Aorta (tissue), 5 donors: ENCODE results near the gene TBC1D22A. TPM values are rescaled to one million over a fixed set of nuclear protein-coding genes. Genes with fewer than 3 reads are reported as not detected.

Source experiments
- ATAC-seq: fragments of 200-7000 bp; cut with Tn5 transposase; one replicate; pipeline ENCODE4 v1.9.1; 2022; ENCODE audit warnings: moderate library complexity; ENCODE audit not compliant: low FRiP score
- DNase-seq, 2 donors: peaks; one replicate each; pipeline ENCODE4 v3.0.0-alpha.2; 2020
- H3K27ac ChIP-seq, 2 donors: one replicate each; pipeline ENCODE4 v1.5.1; 2013; ENCODE audit warnings: low read length in 2 of 2, mild to moderate bottlenecking in 2 of 2, moderate library complexity in 2 of 2, control low read depth in 1 of 2, inconsistent platforms in 1 of 2, low read depth in 1 of 2
- H3K27me3 ChIP-seq, 2 donors: one replicate each; pipeline ENCODE4 v1.6.1; 2013; ENCODE audit warnings: control low read depth in 1 of 2, low read length in 1 of 2, mild to moderate bottlenecking in 1 of 2, moderate library complexity in 1 of 2; ENCODE audit not compliant: insufficient read depth in 2 of 2, control insufficient read depth in 1 of 2
- H3K36me3 ChIP-seq, 2 donors: one replicate each; pipeline ENCODE4 v1.6.1; 2013; ENCODE audit warnings: control low read depth in 1 of 2, low read length in 1 of 2, mild to moderate bottlenecking in 1 of 2; ENCODE audit not compliant: insufficient read depth in 2 of 2, control insufficient read depth in 1 of 2
- H3K4me1 ChIP-seq, 2 donors: one replicate each; pipeline ENCODE4 v1.6.1; 2013; ENCODE audit warnings: low read length in 2 of 2, control low read depth in 1 of 2, mild to moderate bottlenecking in 1 of 2, moderate library complexity in 1 of 2; ENCODE audit not compliant: insufficient read depth in 2 of 2, control insufficient read depth in 1 of 2
- H3K4me3 ChIP-seq, 2 donors: one replicate each; pipeline ENCODE4 v1.5.1; 2013; ENCODE audit warnings: low read length in 2 of 2, control low read depth in 1 of 2, mild to moderate bottlenecking in 1 of 2
- H3K9me3 ChIP-seq: one replicate; pipeline ENCODE4 v1.6.1; 2013; ENCODE audit warnings: mild to moderate bottlenecking, low read length; ENCODE audit not compliant: control insufficient read depth
- WGBS, 2 donors: extraction: QIAGEN DNeasy Blood & Tissue Kit; methylation state at CpG; one replicate each; pipeline ENCODE4 v1.1.7; 2013; 5-methylcytosine and 5-hydroxymethylcytosine counted together
- intact Hi-C, 2 donors: fragments of 100-400 bp; cut with DNase I; formaldehyde crosslinking; loops; one replicate each; pipeline versions ENCODE4 v1.14.2 to v1.15.0; 2022
- polyA plus RNA-seq, 2 donors: library from polyadenylated mRNA; stranded (reverse); fragments of 200-250 nt; gene quantifications; one replicate each; pipeline ENCODE4 v1.2.3, GENCODE V29; 2013
- total RNA-seq, 2 donors: library from RNA; stranded (reverse); fragmentation: NEBNext Ultra II Directional; extraction: Animal tissue kit (Norgen Biotek cat#: 25700); gene quantifications; one replicate each; pipeline ENCODE4 v1.2.1, GENCODE V29; 2021
- donor health status: healthy with polysubstance abuse.
- donor health status: Bipolar disorder and iron deficiency.
- donor health status: DM: no; HTN: no; CAD: no.
- donor health status: DM: no; HTN: no; CAD: no.
- donor health status: DM: yes; HTN: yes; CAD: no.

The TBC1D22A gene
- total and polyA plus RNA-seq, 4 donors: 10.8 to 37.1 (median 17.9) TPM

DNA sequence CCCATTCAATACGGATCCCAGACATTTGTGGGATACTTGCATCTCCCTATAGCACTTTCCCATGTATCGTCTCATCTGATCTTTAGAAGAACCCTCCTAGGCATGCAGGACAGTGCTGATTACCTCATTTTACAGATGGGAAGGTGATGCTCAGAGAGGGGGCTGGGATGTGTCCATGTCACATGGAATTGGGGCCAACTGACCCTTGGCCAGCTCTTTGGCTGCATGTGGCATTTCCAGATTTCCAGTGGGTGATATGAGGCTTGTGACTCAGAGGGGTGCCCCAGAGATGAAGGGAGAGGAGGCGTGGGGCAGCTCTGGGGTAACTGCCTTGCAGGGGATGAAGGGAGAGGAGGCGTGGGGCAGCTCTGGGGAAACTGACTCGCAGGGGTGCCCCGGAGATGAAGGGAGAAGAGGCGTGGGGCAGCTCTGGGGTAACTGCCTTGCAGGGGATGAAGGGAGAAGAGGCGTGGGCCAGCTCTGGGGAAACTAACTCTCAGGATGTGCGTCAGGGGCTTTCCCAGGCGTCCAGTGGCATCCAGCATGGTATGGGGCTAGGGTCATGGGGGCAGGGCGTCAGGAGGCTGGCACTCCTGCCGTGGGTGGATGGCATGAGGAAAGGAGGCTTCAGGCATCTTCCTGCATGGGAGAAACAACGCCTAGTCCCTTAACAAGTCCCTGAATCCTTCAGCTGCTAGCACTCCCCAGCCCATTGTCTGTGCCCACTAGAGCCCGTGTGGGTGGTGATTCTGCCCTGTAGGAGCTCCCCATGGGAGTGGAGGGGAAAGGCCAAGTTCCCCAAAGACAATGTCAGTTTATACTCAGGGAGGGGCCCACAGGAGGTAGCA lies 12.5 kb upstream of the TBC1D22A start:
- Histone ChIP-seq H3K36me3 (no peaks in the 10 kb centered on the region), H3K27ac (no peak overlapping the region), H3K4me1 (peaks cover 0 to 3% of the 10 kb centered on the region in 2 donors), H3K4me3 (no peak overlapping the region), H3K9me3 (no peaks in the 10 kb centered on the region), H3K27me3 (no peaks in the 10 kb centered on the region)
- intact Hi-C loops: no loop called here
- DNase-seq (peak in 1 of 2 donors; percentile 41), ATAC-seq (no peak)
- WGBS, 2 donors: 80 to 82% methylated on average over 14 of the region's 14 CpGs

DNA sequence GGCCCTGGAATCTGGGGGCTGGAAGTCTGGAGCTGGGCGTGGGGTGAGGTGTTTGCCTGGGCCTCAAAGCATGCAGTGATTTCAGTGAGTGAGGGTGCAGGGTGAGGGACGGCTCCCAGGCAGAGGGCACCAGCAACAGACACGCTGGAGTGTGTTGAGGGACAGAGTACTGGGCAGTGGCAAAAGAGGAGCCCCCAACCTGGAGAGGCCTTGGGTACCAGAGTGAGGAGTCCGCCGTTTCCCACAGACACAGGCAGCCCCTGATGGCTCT lies 12.0 kb upstream of the TBC1D22A start:
- Histone ChIP-seq H3K27ac (no peak overlapping the region), H3K36me3 (no peaks in the 10 kb centered on the region), H3K4me3 (no peak overlapping the region), H3K27me3 (no peaks in the 10 kb centered on the region), H3K4me1 (peaks cover 0 to 3% of the 10 kb centered on the region in 2 donors), H3K9me3 (no peaks in the 10 kb centered on the region)
- ATAC-seq (no peak), DNase-seq (no peak)
- intact Hi-C loops: no loop called here
- WGBS, 2 donors: 85 to 88% methylated on average over 5 of the region's 5 CpGs

DNA sequence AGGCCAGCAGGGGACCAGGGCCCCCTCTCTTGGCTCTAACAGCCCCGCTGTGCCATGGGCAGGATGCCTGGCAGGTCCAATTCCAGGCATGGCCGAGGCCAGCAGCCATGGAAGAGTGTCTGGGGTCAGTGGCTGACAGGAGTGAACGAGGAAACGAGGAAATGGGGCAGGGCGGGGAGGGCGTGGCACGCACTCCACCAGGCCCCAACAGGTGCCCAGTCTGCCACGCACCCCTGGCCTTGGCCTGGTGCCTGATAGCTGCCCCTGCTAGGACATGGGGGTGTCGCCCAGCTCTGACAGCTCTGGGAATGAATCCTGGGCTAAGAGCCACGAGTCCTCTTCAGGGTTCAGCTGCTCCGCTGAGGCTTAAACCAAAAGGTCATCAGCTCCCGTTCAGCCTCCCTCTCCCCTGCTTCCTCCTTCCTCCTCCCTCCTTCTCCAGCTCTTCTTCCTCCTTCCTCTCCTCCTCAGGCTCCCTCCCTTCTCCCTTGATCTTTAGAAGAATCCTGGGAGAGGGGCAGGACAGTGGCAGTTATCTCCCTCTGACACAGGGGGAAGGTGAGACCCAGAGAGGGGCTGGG lies 11.5 kb upstream of the TBC1D22A start:
- intact Hi-C loops: no loop called here
- DNase-seq: peak in 1 of 2 donors; percentile 42
- H3K27me3 ChIP-seq: no peaks in the 10 kb centered on the region
- ATAC-seq: no peak
- 66 to 73% methylated on average over 12 of the region's 12 CpGs for WGBS, 2 donors
- no peak overlapping the region for H3K27ac ChIP-seq
- no peaks in the 10 kb centered on the region for H3K9me3 ChIP-seq
- peaks cover 0 to 3% of the 10 kb centered on the region in 2 donors for H3K4me1 ChIP-seq
- no peaks in the 10 kb centered on the region for H3K36me3 ChIP-seq
- H3K4me3 ChIP-seq: no peak overlapping the region

DNA sequence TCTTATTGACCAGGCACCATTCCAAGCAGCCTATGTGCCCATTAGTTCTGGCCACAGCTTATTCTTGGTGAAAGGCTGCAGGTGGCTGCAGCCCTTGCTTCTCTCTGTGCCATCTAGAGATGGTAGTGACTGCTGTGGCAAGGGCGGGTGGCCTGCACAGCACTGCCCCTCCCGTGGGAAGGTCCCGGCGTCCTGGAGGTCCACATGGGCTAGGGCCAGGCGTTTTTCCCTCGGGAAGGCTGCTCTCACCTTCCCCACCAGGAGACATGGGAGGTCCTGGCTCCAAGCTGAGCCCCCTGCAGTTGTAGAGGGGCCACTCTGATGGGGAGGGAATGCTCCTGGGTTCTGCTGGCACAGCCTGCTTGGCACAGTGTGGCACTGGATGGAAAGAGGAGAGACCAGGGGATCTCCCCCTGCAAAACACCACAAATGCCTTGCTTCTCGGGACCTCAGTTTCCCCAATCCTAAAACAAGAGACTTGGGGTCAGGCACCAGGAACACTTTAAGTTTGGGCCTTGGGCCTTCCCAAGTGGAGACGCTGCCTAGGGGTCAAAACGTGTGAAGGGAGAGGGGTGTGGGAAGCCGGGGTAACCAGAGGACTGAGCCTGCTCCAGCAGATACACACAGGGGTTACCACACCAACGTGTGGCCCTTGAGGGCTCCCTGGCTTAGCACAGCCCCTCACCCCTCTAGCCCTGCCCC lies 10.0 kb upstream of the TBC1D22A start:
- Histone ChIP-seq H3K4me3 (no peak overlapping the region), H3K9me3 (no peaks in the 10 kb centered on the region), H3K4me1 (peaks cover 0 to 3% of the 10 kb centered on the region in 2 donors), H3K27me3 (no peaks in the 10 kb centered on the region), H3K36me3 (no peaks in the 10 kb centered on the region), H3K27ac (peak overlapping the region in 1 of 2 donors; percentile 10)
- 79 to 84% methylated on average over 11 of the region's 11 CpGs for WGBS, 2 donors
- ATAC-seq (no peak), DNase-seq (no peak)
- intact Hi-C loops: no loop called here

DNA sequence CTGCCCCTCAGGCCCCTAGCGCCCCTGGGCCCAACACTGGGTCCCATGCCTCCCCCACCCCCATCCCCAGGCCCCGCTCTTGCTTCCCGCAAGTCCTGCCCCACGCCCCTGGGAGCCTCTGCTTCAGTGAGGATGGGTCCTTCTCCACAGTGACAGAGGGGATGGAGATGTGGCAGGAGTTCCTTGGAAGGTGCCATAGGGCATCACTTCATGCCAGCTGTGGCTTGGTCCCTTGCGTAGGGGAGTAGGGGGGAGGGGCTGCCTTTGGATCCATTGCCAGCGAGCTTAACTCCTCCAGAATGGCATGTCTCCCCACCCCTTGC lies 9.5 kb upstream of the TBC1D22A start:
- ATAC-seq (no peak), DNase-seq (no peak)
- Histone ChIP-seq H3K27me3 (no peaks in the 10 kb centered on the region), H3K9me3 (no peaks in the 10 kb centered on the region), H3K4me3 (no peak overlapping the region), H3K27ac (peak overlapping the region in 1 of 2 donors; percentile 97), H3K4me1 (peaks cover 0 to 3% of the 10 kb centered on the region in 2 donors), H3K36me3 (no peaks in the 10 kb centered on the region)
- intact Hi-C loops: no loop called here
- 97% methylated on average over 6 of the region's 6 CpGs for WGBS, 2 donors

DNA sequence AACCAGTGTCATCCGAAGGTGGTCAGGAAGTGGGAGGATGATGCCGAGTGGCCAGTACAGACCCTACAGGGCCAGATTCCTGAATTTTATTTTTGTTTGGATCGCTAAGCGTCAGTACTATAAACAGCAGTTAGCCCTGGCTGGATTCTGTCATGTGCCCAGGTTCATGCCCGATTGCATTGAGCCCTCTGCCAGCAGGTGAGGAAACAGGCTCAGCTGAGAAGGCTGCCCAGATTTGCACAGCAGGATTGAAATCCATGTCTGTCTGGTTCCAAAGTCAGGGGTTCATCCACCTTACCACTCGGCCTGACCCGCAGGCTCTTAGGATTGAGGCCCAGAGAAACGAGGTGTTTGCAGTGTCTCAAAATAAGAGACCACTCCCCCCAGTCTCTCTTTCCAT lies 9.1 kb upstream of the TBC1D22A start:
- Histone ChIP-seq H3K9me3 (no peaks in the 10 kb centered on the region), H3K4me3 (no peak overlapping the region), H3K27ac (peak overlapping the region; percentile 97), H3K36me3 (no peaks in the 10 kb centered on the region), H3K27me3 (no peaks in the 10 kb centered on the region), H3K4me1 (peaks cover 0 to 3% of the 10 kb centered on the region in 2 donors)
- intact Hi-C loops: no loop called here
- DNase-seq: peak in 1 of 2 donors; percentile 29
- 88 to 91% methylated on average over 8 of the region's 8 CpGs for WGBS, 2 donors
- ATAC-seq: no peak

DNA sequence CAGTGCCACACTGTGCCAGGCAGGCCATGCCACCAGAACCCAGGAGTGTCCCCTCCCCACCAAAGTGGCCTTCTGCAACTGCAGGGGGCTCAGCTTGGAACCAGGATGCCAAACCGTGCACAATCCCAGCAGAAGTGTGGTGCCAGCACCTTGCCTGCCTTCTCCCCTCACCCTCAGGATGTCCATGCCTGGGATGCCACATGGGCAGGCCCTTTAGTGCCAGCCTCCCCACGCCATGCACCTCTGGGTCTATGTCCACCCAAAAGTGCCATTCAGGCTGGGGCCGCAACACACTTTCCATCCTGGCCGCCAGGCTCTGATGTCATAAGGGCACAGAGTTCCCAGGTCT lies 8.7 kb upstream of the TBC1D22A start:
- 57 to 62% methylated on average over 4 of the region's 4 CpGs for whole genome bisulfite sequencing, 2 donors
- H3K4me1 ChIP-seq: peaks cover 0 to 3% of the 10 kb centered on the region in 2 donors
- H3K27me3 ChIP-seq: no peaks in the 10 kb centered on the region
- DNase-seq: peak in 1 of 2 donors; percentile 47
- H3K9me3 ChIP-seq: no peaks in the 10 kb centered on the region
- H3K4me3 ChIP-seq: no peak overlapping the region
- no peaks in the 10 kb centered on the region for H3K36me3 ChIP-seq
- intact Hi-C loops: loop anchor here in 1 of 2 donors (2.0 kb wide), 1 partner anchor 15 kb away; the partner anchor contains the start of gene CERK
- no peak for ATAC-seq
- peak overlapping the region; percentile 97 for H3K27ac ChIP-seq

DNA sequence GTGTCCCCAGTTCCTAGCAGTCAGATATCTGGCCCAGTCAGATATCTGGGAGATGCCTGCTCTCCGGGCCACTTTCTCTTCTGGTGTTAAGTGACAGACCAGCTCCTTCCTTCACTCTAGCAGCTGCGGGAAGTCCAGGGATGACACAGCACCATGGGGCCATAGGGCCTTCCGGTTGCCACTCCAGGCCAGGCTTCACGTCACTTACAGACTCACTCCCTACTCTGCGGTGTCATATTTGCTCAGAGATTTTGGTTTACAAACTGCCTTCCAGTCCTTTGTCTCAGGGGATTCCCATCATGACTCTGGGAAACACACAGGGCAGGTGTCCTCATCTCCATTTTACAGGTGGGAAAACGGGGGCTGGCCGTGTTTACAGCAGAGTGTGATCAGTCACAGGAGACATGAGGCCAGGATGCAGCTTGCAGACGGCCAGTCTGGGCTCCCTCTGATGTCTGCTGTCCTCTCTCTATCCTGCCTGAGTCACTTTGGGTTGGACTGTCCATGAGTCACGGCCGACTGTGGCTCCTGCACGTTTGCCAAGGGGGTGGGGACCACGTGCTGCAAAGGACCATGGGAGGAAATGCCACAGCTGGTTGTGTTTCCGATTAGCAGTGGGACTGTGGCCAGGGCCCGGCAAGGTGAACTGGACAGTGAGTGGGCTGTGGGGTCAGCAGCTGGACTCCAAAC lies 8.2 kb upstream of the TBC1D22A start:
- Histone ChIP-seq H3K27ac (peak overlapping the region; percentile 97), H3K9me3 (no peaks in the 10 kb centered on the region), H3K4me3 (no peak overlapping the region), H3K4me1 (peaks cover 0 to 3% of the 10 kb centered on the region in 2 donors), H3K27me3 (no peaks in the 10 kb centered on the region), H3K36me3 (no peaks in the 10 kb centered on the region)
- peak; percentile 93 for ATAC-seq
- peak; percentile 98 for DNase-seq
- WGBS, 2 donors: 4 to 5% methylated on average over 14 of the region's 14 CpGs
- intact Hi-C loops: loop anchor here in 1 of 2 donors (2.0 kb wide), 1 partner anchor 15 kb away; the partner anchor contains the start of gene CERK
